DMS79 treated with DMSO at 0.1 percent for 48 hours (cell line): Measurements from ENCODE around the gene VPS13D.
A peak's percentile ranks its signal among the peaks of the same experiment; 100 is the strongest.

ENCODE experiments used
- DNase-seq: peaks from one replicate; lab custom pipeline; 2025; lab: John Stamatoyannopoulos, UW

The VPS13D gene

GRCh38 chr1:12232221-12232620, 2.4 kb downstream of the VPS13D start:
- no peak for DNase-seq

- DNase-seq = no peak
These were observed 14.2 kb downstream of the VPS13D start for GRCh38 chr1:12244078-12244477.

- DNase-seq = no peak
These were observed 14.8 kb downstream of the VPS13D start for GRCh38 chr1:12244585-12244984.

GRCh38 chr1:12245116-12245515, 15.3 kb downstream of the VPS13D start:
- no peak for DNase-seq

- no peak for DNase-seq
These were observed 15.9 kb downstream of the VPS13D start for GRCh38 chr1:12245733-12246132.

- DNase-seq = no peak
These were observed 16.8 kb downstream of the VPS13D start for GRCh38 chr1:12246584-12246983.

- DNase-seq = no peak
These were observed 19.4 kb downstream of the VPS13D start for GRCh38 chr1:12249181-12249580.

GRCh38 chr1:12249748-12250147, 19.9 kb downstream of the VPS13D start:
- DNase-seq = no peak

- peak; percentile 83 for DNase-seq
These were observed 21.6 kb downstream of the VPS13D start for GRCh38 chr1:12251442-12251841.

GRCh38 chr1:12255913-12256312, 26.1 kb downstream of the VPS13D start:
- no peak for DNase-seq

GRCh38 chr1:12258272-12258671, 28.4 kb downstream of the VPS13D start:
- DNase-seq = no peak

GRCh38 chr1:12269351-12269750, 39.5 kb downstream of the VPS13D start:
- no peak for DNase-seq

- no peak for DNase-seq
These were observed 41.2 kb downstream of the VPS13D start for GRCh38 chr1:12271033-12271432.

GRCh38 chr1:12272770-12273169, 42.9 kb downstream of the VPS13D start:
- no peak for DNase-seq

- DNase-seq = no peak
These were observed 45.5 kb downstream of the VPS13D start for GRCh38 chr1:12275370-12275769.

GRCh38 chr1:12276225-12276624, 46.4 kb downstream of the VPS13D start:
- no peak for DNase-seq

GRCh38 chr1:12279003-12279402, 49.2 kb downstream of the VPS13D start:
- no peak for DNase-seq

GRCh38 chr1:12279728-12280464, 50.1 kb downstream of the VPS13D start:
- DNase-seq = no peak

- no peak for DNase-seq
These were observed 52.3 kb downstream of the VPS13D start for GRCh38 chr1:12282142-12282541.

- DNase-seq = no peak
These were observed 54.7 kb downstream of the VPS13D start for GRCh38 chr1:12284486-12284885.

- DNase-seq = no peak
These were observed 55.8 kb downstream of the VPS13D start for GRCh38 chr1:12285496-12286143.

GRCh38 chr1:12287869-12288268, 58.0 kb downstream of the VPS13D start:
- no peak for DNase-seq

- no peak for DNase-seq
These were observed 61.0 kb downstream of the VPS13D start for GRCh38 chr1:12290828-12291227.

- no peak for DNase-seq
These were observed 63.6 kb downstream of the VPS13D start for GRCh38 chr1:12293416-12293815.
